ENCODE data around the gene NFXL1.
"Not testable (repeated sequence)": the region's sequence is repeated elsewhere in the genome, so short reads cannot be mapped to it uniquely, and the experiment has no call there.

Gene NFXL1

DNA sequence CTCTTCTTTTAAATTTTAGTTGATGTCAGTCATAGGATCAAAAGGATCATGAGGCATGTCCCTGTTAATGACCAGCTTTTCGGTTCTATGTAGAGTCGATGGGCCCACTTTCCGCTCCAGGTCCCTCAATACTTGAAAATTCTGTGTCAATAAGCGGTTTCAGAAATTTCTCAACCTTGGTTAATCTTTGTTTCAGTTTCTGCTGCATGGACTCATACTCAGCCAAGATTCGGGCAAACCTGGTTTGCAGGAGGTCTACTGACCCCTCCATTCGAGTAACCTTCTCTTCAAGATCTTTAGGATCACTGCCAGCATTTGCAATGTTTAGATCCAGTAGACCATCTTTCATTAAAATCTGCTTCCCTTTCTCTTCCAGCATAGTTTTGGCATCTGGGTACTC is 22.0 kb upstream of the NFXL1 start:
- TF ChIP-seq, protein P1, sequence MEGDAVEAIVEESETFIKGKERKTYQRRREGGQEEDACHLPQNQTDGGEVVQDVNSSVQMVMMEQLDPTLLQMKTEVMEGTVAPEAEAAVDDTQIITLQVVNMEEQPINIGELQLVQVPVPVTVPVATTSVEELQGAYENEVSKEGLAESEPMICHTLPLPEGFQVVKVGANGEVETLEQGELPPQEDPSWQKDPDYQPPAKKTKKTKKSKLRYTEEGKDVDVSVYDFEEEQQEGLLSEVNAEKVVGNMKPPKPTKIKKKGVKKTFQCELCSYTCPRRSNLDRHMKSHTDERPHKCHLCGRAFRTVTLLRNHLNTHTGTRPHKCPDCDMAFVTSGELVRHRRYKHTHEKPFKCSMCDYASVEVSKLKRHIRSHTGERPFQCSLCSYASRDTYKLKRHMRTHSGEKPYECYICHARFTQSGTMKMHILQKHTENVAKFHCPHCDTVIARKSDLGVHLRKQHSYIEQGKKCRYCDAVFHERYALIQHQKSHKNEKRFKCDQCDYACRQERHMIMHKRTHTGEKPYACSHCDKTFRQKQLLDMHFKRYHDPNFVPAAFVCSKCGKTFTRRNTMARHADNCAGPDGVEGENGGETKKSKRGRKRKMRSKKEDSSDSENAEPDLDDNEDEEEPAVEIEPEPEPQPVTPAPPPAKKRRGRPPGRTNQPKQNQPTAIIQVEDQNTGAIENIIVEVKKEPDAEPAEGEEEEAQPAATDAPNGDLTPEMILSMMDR (IDR thresholded peaks at IDR 0.05; ENCODE audit: borderline replicate concordance, insufficient read depth, low read depth, low read length) = no peak
- no peak overlapping the region for H3K4me3 ChIP-seq (ENCODE audit: low read depth, low read length)

DNA sequence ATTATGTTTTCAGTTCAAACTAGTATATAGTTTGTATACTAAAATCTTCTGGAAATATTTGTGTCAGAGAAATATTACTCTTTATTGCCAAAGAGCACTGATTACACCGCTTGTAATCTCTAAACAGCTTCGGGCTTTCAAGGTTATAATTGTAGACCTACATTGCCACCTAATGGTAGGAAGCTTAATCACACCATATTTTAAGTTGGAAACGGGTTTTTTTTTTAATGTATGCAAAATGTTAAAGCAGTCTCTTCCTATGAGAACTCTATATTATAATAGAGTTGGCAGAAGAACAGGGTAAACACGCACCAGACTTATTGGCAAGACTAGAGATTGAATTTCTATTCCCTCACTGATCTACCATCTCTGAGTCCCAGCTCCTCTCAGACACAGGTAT is 19.5 kb upstream of the NFXL1 start:
- no peak overlapping the region for H3K4me3 ChIP-seq (ENCODE audit: low read depth, low read length)
- TF ChIP-seq, protein P1 (IDR thresholded peaks at IDR 0.05; ENCODE audit: borderline replicate concordance, insufficient read depth, low read depth, low read length) = peak; percentile 22; the same call in 1 of the 2 replicates

DNA sequence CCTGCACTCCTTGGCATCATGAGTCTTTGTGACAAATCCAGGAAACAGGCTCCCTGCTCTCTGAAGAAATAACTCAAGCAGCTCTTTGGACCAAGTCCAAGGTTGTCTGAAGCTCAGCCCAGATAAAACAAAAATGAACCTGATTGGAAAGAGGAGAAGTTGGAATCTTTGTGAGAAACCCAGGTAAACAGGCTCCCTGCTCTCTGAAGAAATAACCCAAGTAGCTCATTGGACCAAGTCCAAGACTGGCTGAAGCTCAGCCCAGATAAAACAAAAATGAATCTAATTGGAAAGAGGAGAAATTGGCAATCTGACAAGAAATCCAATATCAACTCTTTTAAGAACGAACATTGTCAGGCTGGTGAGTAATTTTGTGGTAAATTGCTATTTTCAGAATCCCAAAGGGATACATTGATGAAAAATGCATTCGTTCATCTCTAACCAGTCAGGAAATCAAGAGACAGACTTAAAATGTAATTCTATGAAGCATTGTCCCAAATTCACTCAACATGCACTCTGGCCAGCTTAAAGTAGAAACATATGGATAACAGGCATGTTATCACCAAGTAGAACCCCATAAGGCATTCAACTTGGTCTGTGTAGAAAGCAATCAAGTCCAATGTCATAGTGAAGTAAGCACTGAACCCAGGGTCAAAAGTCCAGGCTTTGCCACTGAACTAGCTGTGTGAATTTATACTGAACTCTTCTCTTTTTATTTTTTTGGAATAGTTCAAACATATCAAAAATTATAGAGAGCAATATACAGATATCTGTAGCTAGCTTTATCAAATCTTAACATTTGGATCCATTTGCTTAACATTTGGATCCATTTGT is 16.8 kb upstream of the NFXL1 start:
- TF ChIP-seq, protein P1 (IDR thresholded peaks at IDR 0.05; ENCODE audit: borderline replicate concordance, insufficient read depth, low read depth, low read length) = no peak
- H3K4me3 ChIP-seq (ENCODE audit: low read depth, low read length) = no peak overlapping the region

DNA sequence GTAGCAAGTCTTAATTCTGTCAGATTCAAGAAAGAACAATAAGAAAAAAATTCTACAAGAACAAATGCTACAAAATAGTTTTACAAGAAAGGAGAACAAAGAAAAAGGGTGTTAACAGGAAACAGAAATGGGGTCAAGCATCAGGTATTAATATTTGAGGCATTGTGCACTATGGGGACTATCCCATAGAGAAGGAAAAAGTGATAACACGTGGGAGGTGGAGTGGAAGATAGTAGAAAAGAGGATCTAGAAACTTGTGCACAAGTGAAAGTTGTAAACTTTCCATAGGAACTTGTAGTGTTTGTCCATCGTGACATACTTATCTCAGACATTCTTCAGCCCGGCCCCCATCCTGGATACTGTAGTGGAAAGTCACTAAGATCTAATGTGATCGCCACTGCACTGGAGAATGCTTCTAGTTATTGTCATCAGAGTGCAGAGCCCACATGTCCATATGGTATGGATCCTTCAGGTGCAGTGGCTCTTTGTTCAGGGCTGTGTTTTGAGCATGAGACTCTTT is 15.4 kb upstream of the NFXL1 start:
- TF ChIP-seq, protein P1 (IDR thresholded peaks at IDR 0.05; ENCODE audit: borderline replicate concordance, insufficient read depth, low read depth, low read length) = no peak
- no peak overlapping the region for H3K4me3 ChIP-seq (ENCODE audit: low read depth, low read length)

DNA sequence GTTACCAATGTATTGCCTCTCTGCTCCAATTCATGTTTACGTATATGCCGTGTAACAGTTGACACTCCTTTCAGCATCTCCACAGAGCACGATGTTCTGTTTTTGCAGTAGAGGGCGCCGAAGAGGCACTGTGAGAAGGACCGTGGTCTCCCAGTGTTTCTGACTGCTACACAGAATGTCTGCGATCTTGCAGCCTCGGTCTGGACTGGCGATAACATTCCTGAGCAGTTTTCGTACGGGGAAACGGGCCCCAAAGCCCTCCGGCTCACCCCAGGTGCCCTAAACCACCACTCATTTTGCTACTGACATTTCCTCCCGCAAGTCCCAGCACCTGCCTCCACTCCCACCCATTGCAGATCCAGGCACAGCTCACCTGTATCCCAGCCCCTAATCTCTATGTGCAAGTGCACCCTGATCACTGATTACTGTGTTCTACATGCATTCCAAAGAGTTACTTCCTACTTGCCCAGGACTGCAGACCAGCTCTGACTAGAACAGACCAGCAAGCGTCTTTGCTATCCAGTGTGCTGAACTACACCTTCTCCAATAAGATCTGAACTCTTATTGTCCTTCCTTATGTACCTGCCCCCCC is 12.4 kb upstream of the NFXL1 start:
- no peak overlapping the region for H3K4me3 ChIP-seq (ENCODE audit: low read depth, low read length)
- TF ChIP-seq, protein P1 (IDR thresholded peaks at IDR 0.05; ENCODE audit: borderline replicate concordance, insufficient read depth, low read depth, low read length) = peak; percentile 83

DNA sequence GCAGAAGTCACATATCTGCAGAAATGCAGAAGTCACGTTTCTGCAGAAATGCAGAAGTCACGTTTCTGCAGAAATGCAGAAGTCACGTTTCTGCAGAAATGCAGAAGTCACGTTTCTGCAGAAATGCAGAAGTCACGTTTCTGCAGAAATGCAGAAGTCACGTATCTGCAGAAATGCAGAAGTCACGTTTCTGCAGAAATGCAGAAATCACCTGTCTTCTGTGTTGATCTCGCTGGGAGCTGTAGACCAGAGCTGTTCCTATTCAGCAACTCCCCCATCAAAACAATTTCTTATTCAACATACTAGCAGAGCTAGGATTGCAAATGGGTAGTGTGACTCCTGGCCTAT is 8.9 kb upstream of the NFXL1 start:
- not testable (repeated sequence) for H3K4me3 ChIP-seq (ENCODE audit: low read depth, low read length)

DNA sequence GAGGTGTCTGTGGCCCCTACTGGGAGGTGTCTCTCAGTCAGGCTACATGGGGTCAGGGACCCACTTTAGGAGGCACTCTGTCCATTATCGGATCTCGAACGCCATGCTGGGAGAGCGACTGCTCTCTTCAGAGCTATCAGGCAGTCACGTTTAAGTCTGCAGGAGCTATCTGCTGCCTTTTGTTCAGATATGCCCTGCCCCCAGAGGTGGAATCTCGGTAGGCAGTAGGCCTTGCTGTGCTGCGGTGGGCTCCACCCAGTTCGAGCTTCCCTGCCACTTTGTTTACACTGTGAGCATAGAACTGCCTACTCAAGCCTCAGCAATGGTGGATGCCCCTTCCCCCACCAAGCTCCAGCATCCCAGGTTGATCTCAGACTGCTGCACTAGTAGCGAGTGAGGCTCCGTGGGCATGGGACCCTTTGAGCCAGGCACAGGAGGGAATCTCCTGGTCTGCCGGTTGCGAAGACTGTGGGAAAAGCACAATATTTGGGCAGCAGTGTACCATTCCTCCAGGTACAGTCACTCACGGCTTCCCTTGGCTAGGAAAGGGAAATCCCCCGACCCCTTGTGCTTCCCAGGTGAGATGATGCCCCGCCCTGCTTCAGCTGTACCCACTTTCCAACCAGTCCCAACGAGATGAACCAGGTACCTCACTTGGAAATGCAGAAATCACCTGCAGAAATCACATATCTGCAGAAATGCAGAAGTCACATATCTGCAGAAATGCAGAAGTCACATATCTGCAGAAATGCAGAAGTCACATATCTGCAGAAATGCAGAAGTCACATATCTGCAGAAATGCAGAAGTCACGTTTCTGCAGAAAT is 8.3 kb upstream of the NFXL1 start:
- not testable (repeated sequence) for H3K4me3 ChIP-seq (ENCODE audit: low read depth, low read length)

DNA sequence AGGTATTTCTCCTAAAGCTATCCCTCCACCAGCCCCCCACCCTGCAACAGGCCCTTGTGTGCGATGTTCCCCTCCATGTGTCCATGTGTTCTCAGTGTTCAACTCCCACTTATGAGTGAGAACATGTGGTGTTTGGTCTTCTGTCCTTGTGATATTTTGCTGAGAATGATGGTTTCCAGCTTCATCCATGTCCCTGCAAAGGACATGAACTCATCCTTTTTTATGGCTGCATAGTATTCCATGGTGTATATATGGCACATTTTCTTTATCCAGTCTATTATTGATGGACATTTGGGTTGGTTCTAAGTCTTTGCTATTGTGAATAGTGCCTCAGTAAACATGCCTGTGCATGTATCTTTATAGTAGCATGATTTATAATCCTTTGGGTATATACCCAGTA is 2.8 kb upstream of the NFXL1 start:
- not testable (repeated sequence) for H3K4me3 ChIP-seq (ENCODE audit: low read depth, low read length)

All from GM12875 (cell line).